HG02973 (cell line): Measurements from ENCODE around the gene CCDC74B.
"Not testable (repeated sequence)": the region's sequence is repeated elsewhere in the genome, so short reads cannot be mapped to it uniquely, and the experiment has no call there.

ENCODE experiments used
- ATAC-seq: cut with Tn5 transposase; IDR thresholded peaks from one replicate; pipeline ENCODE4 v1.9.1; 2021; ENCODE audit warnings: moderate library complexity; ENCODE audit not compliant: unreplicated experiment

CCDC74B gene

DNA sequence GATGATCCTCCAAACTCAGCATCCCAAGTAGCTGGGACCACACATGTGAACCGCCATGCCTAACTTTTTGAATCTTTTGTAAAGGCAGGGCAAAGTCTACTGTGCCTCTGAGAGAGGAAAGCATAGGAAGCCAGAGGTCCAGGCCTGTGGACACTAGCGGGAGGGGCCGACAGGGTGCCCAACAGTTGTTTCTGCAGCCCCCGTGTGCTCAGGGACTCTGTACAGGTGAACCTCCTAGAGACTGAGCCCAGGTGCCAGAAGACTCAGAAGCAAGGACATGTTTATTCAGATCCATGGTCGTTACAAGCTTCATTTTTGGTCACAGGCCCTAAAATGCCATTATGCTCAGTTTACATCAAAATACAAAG, 6.2 kb upstream of the CCDC74B start:
- not testable (repeated sequence) for ATAC-seq

DNA sequence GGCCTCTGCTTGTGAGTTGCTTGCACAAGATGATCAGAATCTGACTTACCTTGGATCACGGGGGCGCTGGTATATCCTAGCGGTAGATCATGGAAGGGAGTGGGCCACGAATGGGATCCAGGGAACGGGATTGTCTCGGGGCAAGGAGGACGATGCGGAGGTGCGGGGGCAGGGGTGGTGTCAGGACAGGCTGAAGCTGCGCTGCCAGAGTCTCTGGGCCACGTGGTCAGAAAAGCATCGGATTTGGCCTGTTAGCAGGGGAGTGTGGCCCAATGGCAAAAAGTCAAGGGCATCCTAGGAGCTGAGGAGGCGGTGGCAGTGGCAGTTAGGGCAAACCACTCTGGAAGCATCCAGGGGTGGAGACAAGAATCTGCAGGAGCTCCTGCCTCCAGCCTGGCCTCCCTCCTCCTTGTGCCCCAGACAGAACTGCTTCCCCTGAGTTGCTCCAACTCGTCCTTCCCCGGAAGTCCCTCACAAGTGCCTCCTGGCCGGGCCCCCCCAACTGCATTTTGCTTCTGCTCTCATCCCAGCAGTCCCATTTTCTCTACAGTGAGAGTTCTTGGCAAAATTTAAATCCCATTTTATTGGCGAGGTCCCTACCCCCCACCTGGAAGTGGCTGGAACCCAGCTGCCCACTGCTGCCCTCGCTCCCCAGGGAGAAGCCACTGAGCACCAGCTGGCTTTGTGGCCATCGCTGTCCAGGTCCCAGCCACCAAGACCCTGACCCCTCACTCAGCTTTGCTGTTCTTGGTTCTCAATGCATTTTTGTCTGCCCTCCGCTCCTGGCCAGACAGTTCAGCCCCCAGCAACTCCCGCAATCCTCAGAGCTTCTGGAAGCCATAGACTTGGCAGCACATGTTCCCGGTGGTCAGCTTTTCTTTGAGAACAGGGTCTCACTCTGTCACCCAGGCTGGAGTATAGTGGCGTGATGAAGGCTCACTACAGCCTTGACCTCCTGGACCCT, 5.6 kb upstream of the CCDC74B start:
- no peak for ATAC-seq

DNA sequence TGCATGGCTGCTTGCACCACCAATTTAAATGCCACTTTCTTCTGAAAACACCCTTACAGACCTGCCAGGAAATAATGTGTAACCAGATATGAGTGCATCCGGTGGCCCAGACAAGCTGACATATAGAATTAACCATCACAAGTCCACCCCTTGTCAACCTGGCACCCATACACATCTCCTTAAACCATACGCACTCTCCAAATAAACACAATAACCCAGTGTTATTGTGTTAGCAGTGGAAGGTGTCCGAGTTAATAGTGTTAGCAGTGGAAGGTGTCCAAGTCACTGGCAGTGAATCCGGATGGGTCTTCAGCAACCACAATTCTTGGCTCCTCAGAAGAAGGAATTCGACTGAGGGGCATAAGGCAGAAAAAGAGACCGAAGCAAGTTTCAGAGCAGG, 3.6 kb upstream of the CCDC74B start:
- ATAC-seq: not testable (repeated sequence)

DNA sequence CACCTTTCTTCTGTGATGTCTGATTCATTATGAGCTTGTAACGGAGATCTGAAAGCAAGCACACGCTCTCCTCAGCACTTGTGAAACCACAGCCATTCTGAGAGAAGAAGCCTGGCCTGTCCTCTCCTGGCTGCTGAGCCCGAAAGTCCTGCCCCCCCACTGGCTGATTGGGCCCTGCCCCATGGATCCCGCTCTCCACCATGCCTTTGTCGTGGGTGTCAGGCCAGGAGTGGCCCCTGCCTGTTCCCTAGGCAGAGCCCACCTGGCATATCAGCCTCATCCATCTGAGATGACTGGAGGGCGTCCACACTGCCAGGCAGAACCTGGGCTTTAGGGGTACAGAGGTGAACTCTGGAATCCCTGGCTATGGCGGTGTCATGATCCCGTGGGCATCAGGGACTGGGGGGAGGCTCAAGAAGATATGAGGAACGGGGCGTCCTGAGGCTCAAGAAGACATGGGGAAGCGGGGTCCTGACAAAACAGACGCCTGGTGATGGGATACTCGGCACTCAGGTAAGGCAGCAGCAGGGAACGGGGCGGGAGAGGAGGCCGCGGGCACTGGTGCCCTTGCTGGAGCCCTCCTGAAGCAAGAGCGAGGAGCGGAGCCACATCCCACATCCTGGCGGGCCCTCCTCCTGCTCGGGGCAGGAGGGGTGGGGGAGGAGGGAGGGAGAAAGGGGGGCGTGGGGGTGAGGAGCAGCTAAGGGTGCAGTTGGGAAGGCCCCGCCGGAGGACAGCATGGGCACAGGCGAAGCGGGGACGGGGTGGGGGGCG, 1.5 kb downstream of the CCDC74B start:
- peak; percentile 30 for ATAC-seq

DNA sequence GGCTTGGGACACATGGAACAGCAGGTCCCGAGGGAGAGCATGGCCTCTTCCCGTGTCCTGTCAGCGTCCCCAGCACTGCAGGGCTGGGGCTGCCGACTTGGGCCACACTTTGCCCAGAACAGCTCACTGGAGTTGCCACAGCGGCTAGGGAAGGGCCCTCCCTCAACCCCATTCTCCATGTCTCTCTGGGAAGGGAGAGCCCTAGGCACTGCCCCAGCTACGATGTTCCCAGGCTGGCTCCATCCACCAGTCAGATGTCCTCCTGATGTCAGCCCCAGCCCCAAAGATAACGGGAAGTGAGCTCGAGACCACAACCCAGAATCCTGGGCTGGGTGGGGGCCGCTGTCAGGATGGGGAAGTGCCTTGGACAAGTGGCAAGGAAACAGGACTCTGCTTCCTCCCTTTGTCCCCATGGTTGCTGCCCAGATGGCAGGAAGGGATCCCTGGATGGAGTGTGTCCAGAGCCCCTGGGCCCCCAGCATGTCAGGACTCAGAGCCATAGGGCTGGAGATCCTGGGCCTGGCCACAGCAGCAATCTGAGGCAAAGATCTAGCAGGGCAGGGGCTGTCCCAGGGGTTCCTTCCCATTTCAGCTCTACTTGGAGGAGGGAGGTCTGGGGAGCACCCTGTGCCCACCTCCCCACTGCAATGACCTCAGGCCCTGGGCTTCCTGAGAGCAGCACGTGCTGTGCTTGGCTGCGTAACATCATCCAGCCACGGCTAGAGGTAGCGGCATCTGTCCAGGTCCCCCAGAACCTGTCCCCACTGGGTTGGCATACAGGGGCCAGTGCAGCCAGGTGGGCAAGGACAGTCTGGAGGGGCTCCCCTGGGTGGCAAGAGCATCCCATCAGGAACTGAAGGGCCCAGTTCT, 2.3 kb downstream of the CCDC74B start:
- ATAC-seq: not testable (repeated sequence)

DNA sequence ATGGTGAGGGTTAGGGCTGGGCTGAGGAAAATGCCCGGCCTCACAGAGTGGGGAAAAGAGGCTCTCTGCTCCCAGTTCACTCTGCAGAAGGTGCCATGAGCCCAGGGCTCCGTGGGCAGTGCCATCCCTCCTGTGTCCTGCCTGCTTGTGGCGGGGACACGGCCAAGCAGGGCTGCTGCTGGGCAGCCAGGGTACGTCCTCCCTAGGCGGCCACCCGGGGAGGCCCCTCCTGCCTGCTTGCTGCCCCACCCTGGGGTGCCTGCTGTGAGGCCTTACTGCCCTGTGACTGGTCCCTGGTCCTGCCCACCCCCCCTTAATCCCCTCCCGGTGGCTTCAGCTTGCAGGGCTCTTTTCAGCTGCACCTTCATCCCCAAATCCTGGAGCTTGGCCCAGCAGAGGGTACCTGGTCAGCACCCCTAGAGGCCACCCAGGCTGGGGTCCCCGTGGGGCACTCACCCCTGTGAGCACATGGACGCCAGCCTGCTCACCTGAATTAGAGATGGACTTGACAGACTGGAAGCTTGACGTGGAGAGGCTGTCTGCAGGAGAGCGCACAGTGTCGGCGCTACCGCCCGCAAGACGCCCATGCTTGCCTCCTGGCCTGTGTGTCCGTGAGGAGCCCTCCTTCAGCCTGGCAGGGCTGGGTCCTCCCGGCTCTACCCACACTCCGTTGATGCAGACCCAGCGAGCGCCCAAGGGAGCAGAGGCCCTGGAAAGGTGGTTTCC, 3.1 kb downstream of the CCDC74B start:
- ATAC-seq: not testable (repeated sequence)

DNA sequence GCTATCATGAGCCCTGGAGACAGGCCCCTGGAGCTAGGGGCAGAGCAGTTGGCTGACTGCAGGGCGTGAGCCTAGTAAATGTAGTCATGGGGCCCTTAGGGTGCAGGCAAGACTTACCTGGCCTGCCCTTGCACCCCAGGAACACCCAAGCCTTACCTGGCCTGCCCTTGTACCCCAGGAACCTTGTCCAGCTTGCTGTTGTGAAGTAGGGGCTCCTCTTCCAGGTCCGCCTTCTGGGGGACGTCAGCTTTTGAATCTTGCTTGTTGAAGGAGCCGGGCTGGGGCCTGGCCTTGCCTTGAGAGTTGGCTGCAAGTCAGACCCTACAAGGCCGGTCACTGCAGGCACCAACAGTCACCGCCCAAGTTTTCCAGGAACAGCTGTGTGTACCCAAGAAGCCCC, 3.9 kb downstream of the CCDC74B start:
- not testable (repeated sequence) for ATAC-seq

DNA sequence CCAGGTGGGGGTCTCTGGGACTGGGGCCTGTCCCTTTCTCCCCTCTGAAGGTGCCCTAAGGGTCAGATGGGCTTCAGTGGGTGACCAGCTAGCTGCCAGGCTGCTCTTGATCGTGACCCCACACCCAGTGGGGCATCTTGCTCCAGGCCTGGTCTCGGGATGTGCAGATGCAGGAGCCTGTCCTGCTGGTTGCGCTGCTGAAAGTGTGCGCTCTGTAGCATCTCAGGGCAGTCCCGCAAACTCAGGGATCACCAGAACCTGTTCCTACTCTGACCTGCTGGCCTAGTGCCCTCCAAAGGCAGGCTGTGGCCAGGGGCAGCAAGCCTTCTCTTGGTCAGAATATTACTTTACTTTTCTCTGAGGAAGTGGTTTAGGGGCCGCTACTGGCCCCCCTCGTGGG, 4.4 kb downstream of the CCDC74B start:
- ATAC-seq: not testable (repeated sequence)

DNA sequence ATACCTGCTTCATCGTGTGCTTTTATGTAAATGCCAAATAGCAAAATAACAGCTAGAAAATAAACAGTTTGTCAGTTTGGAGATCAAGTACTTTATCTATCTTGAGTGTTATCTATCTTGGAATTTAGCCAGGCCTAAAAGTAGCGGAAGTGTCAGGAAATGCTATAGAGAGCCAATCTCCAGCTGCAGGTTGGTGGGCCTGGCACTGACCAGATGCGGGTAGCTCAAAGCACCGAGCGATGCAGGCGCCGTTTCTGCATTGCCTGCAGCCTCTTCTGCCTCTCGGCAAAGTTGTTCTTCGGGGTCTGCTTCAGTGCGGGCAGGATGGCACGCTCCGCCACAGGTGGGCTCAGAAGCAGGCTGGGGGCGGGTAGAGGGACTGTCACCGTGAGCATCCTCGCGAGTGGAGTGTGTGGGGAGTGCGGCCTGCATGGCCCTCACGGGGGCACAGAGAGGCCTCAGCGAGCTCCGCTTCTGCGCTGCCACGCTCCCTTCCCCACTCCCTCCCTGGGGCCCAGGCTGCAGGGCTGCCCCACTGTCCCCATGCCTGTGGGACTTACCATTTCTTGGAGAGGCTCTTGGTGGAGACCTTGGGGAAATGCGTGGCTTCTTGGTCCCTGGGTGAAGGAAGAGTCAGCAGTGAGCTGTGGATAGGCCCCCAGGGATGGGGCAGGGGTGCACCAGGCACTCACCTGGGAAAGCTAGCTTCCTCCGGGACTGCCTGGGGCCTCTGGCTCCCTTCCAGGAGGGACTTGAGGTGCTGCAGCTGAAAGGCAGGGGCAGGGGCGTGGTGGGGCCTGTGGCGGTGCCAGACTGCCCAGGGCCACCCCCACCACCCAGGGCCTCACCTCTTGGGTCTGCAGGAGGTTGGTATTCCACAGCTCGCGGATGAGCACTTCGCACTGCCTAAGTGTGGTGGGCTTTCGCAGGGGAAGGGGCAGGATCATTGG, 5.3 kb downstream of the CCDC74B start:
- ATAC-seq: not testable (repeated sequence)

DNA sequence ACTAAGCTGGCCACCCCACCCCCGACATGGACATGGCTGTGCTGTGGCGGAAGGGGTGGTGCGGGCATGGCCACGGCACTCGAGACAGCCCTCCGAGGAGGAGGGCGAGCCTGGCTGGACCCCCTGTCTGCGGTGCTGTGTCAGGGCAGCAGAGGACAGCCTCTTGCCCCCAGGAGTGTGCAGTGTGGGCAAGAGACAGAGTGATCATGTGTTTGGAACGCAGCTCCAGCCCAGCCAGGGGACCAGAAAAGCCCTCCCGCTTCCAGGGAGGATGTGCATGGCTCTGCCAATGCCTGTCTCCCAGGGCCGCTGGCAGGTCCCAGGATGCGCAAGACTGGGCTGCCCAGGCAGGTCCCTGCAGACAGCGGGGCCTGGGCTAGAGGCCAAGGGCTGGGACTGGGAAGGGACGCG, 6.1 kb downstream of the CCDC74B start:
- not testable (repeated sequence) for ATAC-seq

DNA sequence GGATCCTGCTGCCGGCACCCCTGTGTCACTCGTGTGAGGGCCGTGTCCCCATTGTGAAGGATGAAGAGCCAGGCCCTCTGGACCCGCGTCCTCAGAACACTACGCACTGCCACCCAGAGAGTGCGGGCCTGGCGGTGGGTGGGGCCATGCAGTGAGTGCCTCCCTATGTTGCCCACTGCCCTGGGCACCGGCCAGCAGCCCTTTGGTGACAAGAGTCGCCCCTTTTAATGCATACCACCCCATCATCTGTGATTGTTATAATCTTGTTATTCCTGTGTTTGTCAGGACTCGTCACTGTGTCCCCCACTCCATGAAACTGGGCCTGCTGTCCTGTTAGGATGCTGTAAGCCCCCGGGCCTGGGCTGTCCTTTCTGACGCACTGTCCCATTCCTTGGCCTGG, 6.6 kb downstream of the CCDC74B start:
- not testable (repeated sequence) for ATAC-seq

DNA sequence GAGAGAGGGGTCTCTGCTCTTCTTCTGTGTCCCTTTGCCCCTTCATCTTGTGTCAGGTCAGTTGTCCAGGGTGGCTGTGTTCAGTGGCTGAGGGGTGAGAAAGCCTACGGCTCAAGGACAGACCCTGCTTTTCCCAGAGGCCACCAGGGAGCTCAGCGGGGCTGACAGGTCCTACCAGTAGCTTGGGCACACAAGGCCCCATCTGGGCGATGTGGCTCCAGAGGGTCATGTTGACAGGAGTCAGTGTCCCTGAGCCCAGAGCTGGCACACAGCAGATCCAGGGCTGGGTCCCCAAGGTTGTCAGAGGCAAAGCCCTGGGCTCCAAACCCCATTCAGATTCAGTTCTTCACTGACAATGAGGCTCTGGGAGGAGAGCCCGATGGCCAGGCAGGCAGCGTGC, 7.8 kb downstream of the CCDC74B start:
- not testable (repeated sequence) for ATAC-seq

DNA sequence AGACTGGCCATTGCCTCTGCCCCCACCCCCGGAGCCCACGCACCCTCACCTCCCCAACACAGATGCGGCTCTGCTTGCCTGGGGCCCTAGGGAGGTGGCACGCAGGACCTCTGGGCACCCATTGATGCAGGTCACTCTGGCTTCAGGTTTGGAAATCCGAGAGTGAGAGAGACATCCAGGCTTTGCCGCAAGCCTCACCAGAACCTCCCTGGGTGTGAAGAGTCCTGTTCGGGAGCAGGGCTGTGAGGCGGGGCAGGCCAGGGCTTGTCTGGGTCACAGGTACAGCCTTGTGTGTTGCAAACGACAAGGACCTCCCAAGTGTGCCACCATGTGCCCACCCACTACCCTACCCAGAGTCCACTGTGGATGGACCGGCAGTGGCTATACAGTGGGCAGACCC, 8.4 kb downstream of the CCDC74B start:
- not testable (repeated sequence) for ATAC-seq

DNA sequence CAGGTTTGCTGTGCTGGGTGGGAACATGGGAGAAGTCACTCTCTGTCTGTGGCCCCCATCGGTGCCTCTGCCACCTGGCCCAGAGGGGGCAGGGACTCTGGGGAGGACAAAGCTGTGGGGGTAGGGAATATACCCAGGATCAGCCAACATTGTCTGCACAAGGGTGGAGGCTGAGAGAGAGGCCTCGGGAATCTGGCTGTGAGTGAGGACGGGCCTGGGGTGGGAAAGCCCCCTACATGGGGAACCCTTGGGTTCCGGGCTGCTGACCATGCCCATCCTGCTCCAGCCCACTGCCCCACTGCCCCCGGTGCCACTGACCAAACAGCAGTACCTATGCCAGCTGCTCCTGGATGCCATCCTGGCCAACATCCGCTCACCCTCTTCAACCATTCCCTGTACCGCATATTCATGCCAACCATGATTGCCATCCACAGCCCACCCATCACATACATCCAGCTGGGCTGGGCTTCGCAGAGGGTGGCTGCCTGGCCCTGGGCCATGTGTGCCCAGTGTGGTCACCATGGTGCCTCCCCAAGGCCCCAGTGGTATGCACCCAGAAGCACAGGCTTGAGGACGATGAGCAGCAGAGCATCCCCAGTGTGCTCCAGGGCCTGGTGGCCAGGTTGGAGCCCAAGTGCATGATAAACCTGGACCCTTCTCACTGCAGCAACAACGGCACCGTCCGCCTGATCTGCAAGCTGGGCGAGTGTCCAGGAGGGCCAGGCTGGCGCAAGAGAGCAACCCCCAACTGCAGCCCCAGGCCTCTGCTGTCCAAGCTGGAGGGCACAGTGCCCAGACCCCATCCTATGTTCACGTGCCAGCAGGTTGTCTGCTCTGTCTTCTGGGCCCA, 9.0 kb downstream of the CCDC74B start:
- ATAC-seq: no peak

DNA sequence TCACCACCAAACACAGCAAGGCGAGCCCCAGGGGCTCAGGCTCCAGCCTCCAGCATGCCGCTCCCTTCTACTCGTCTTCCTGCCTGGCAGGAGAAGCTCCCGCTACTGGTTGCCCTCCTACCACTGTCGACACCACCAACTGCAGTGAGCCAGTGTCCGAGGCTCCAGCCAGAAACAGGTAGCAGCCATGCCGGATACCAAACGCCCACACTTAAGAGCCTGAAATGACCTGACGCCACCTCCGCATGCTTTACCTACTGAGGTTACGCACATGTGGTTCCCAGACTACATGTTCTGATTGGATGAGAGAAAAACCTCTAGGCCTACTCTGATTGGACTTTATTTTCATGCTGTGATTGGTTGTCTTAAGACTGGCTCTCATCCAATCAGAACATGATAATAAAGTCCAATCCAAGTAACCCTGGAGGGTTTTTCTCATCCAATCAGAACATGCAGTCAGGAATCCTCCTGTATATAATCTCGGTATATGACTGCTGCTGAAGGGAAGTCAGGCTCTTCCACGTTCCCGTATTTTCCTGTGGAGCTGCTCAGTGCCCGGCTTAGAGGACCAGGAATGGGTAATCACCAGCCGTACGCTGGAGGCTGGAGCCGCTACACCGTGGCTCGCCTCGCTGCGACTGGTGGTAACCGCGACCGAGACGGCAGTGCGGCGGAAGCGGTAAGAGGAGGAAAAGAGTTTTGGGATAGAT, 15.6 kb downstream of the CCDC74B start, which contains the start of gene POTEF:
Gene POTEF (minus strand): TSS at position 103 of the 710 bp plus-strand sequence. CDS start 8,707 bp downstream, outside the sequence.
- ATAC-seq: not testable (repeated sequence)

DNA sequence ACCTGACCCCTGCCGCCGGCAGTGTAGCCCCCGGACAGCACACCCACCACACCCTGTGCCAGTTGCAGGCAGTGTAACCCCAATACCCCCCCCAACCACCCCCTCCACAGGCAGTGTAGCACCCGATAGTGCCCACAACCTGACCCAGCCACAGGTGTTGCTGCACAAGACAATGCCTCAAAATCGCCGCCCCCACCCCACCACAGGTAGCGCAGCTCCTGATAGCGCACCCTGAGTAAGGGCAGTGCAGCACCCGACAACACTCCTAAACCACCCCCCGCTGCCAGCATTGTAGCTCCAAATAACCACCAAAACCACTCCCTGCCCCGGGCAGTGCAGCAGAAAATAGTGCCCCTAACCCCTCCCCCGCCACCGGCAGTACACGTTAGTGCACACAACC, 16.4 kb downstream of the CCDC74B start:
- ATAC-seq: not testable (repeated sequence)

DNA sequence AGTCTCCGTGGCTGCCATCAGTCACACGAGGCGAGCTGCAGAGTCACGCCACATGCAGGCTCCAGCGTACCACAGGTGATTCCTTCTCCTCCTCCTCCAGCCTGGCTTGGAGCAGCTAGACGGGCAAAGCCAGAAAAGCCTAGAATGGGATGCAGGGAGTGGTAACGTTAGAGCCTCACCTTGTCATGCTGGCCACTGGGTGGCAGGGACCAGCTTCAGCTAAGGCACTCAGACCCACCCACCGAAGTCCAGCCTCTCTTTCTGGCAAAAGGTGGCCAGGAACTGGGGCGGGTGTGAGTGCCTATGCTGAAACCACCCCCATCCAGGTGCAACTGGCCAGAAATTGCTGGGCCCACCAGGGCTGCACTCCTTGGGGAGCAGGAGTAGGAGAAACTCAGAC, 17.2 kb downstream of the CCDC74B start:
- not testable (repeated sequence) for ATAC-seq
